Osteocyte (in vitro differentiated cells): ENCODE results near the gene NAT9. TPM values are rescaled to one million over a fixed set of nuclear protein-coding genes. Genes with fewer than 3 reads are reported as not detected.

Experiments
- DNase-seq: peaks from one replicate; pipeline ENCODE4 v3.0.0; 2021; ENCODE audit warnings: mixed read lengths; ENCODE audit not compliant: unreplicated experiment; ENCODE audit errors: extremely low spot score
- H3K27ac Mint-ChIP-seq: one replicate; pipeline ENCODE4 v1.8.0; 2021; ENCODE audit warnings: mild to moderate bottlenecking, mixed read lengths; ENCODE audit not compliant: unreplicated experiment
- H3K27me3 Mint-ChIP-seq: one replicate; pipeline ENCODE4 v1.8.0; 2021; ENCODE audit warnings: mixed read lengths; ENCODE audit not compliant: unreplicated experiment
- H3K36me3 Mint-ChIP-seq: one replicate; pipeline ENCODE4 v1.8.0; 2021; ENCODE audit warnings: mixed read lengths; ENCODE audit not compliant: unreplicated experiment
- H3K4me1 Mint-ChIP-seq: one replicate; pipeline ENCODE4 v1.8.0; 2021; ENCODE audit warnings: mixed read lengths; ENCODE audit not compliant: unreplicated experiment
- H3K4me3 Mint-ChIP-seq: one replicate; pipeline ENCODE4 v1.8.0; 2021; ENCODE audit warnings: mild to moderate bottlenecking, moderate library complexity, mixed read lengths; ENCODE audit not compliant: unreplicated experiment
- H3K9me3 Mint-ChIP-seq: one replicate; pipeline ENCODE4 v1.8.0; 2021; ENCODE audit warnings: mixed read lengths; ENCODE audit not compliant: unreplicated experiment
- total RNA-seq: library from RNA; stranded (reverse); gene quantifications from 2 replicates; pipeline ENCODE4 v1.2.1, GENCODE V29; 2021
- TF ChIP-seq, protein P1 (sequence below): fragments of 200-600 bp; sonication (generic); IDR thresholded peaks from 2 replicates; pipeline ENCODE4 v1.5.0; 2021; ENCODE audit warnings: antibody characterized with exemption, mild to moderate bottlenecking, moderate library complexity

Gene NAT9
- total RNA-seq, 1 donor from 2014 or later = 52.5 TPM

DNA sequence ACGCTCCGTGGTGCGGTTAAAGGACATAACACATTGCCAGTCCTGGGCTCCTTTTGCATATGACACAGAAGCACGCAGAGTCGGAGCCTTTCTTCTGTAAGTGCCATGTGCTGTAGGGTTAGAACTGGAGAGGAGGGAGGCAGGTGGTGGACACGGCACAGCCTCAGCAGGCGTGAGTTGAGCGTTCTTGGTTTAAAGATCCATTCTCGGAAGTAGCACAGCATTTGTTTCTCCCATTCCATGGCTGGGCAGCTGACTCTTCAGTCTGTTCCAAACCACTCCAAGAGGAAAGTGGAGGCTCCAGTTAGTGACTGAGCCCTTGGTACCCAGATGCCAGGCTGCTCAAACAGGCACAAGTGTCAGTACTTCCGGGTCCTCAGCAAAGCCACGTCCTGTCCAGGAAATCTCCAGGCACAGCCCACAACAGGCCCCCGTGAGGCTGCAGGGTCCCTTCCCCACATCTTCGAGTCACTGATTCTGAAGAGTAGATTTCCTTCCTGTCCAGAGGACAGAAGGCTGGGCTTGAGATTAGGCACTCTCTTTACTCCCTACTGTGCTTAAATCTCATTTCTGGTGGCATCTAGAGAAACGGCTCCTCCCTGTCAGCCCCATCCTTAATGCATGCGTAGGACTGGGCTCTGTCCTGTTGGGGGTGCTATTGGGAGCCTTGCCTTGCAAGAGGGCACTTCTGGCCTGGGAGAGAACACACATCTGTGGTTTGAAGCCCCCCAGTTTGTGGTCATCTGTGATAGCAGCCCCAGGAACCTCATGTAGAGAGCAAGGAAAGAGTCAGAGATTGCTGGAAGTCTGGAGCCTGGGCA is 39.6 kb upstream of the NAT9 start:
- H3K4me1 Mint-ChIP-seq = no peaks in the 10 kb centered on the region
- H3K27me3 Mint-ChIP-seq = no peaks in the 10 kb centered on the region
- H3K9me3 Mint-ChIP-seq = no peaks in the 10 kb centered on the region
- TF ChIP-seq, protein P1, sequence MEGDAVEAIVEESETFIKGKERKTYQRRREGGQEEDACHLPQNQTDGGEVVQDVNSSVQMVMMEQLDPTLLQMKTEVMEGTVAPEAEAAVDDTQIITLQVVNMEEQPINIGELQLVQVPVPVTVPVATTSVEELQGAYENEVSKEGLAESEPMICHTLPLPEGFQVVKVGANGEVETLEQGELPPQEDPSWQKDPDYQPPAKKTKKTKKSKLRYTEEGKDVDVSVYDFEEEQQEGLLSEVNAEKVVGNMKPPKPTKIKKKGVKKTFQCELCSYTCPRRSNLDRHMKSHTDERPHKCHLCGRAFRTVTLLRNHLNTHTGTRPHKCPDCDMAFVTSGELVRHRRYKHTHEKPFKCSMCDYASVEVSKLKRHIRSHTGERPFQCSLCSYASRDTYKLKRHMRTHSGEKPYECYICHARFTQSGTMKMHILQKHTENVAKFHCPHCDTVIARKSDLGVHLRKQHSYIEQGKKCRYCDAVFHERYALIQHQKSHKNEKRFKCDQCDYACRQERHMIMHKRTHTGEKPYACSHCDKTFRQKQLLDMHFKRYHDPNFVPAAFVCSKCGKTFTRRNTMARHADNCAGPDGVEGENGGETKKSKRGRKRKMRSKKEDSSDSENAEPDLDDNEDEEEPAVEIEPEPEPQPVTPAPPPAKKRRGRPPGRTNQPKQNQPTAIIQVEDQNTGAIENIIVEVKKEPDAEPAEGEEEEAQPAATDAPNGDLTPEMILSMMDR = no peak
- H3K4me3 Mint-ChIP-seq = no peak overlapping the region
- no peak for DNase-seq
- peaks cover 3% of the 10 kb centered on the region for H3K36me3 Mint-ChIP-seq
- no peak overlapping the region for H3K27ac Mint-ChIP-seq

DNA sequence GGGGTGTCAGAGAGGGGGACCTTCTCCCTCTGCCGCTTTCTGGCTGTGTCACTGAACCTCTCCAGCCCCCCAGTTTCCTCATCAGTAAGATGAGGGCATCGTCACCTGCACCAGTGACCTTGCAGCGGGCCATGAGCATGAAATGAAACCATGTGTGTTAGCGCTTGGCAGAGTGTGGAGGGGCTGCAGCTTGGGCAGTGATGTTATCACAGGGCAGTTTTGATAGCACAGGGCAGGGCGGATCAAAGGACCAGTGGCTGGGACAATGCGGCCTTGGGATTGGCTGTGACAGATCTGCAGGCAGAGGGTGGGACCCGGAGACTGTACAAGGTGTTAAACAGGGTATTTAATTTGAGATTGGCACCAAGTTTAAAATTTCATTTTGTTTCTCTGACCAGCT is 38.9 kb upstream of the NAT9 start:
- Mint-ChIP-seq H3K27me3 (no peaks in the 10 kb centered on the region), H3K4me3 (no peak overlapping the region), H3K4me1 (no peaks in the 10 kb centered on the region), H3K36me3 (peaks cover 2% of the 10 kb centered on the region), H3K27ac (no peak overlapping the region), H3K9me3 (no peaks in the 10 kb centered on the region)
- no peak for DNase-seq
- TF ChIP-seq, protein P1 = no peak

DNA sequence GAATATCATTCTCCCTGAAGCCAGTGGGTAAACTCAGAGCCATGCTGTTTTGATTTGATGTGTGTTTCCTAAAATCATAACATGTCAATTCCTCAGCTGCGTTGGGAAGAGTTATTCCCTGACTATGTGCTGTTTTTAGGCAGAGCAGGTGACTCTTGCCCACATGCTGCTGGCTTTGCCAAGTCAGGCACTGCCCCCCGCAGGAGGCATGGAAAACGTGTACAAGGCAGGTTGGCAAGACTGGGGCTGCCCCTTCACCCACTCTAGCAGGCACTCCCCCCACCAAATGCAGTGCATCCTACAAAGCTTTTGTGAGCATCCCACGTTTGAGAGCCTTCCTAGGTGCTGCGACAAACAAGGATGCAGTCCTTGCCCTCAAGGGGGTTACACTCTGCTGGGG is 38.3 kb upstream of the NAT9 start:
- no peak for DNase-seq
- TF ChIP-seq, protein P1 = peak; percentile 18
- Mint-ChIP-seq H3K4me1 (no peaks in the 10 kb centered on the region), H3K4me3 (no peak overlapping the region), H3K36me3 (peaks cover 5% of the 10 kb centered on the region), H3K9me3 (no peaks in the 10 kb centered on the region), H3K27me3 (no peaks in the 10 kb centered on the region), H3K27ac (no peak overlapping the region)

DNA sequence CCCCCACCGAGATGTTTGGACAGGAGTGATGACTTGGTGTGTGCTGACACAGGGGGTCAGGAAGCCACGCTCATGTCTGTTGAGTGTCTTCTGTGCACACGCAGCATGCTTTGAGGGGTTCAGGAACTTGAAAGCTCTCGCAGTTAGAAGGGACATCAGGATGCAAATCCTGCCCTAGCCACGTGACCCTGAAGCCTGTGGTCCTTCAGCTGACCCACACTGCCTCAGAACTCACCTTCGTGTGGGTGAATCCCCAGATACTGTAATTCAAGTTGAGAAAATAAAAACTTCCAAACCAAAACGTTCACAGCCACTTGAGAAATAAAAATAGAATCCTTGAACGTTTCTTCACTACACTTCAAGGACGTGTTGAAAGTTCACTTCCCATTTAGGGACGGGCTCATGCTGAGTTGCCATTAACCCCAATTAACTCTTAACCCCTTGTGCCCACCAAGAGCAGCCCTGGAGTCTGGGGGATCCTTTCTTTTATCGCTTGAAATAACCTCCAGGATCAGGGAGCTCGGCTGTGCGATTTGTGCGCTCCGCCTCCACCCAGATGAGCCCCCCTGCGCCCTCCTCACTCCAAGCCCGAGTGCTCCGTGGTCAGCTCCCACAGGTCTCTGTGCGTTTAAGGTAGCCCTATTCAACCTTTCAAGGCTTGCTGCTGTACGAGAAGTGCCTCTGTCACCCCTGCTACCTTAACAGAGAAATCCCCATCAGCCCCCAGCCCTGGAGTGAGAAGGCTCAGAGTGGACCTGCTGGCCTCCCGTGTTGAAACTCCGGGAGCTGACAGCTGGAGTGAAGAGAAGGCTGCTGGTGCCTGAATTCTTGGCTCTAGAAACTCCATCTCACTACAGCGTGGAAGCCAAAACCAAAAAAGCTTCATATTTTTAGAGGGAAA is 36.2 kb upstream of the NAT9 start:
- no peak overlapping the region for H3K27ac Mint-ChIP-seq
- no peaks in the 10 kb centered on the region for H3K9me3 Mint-ChIP-seq
- no peak overlapping the region for H3K4me3 Mint-ChIP-seq
- no peak for DNase-seq
- peaks cover 4% of the 10 kb centered on the region for H3K4me1 Mint-ChIP-seq
- peaks cover 5% of the 10 kb centered on the region for H3K36me3 Mint-ChIP-seq
- no peaks in the 10 kb centered on the region for H3K27me3 Mint-ChIP-seq
- TF ChIP-seq, protein P1 = no peak
